ENCODE results near the gene SECISBP2L. TPM values are rescaled to one million over a fixed set of nuclear protein-coding genes. Genes with fewer than 3 reads are reported as not detected.

SECISBP2L gene
- total and polyA plus RNA-seq, 11 donors = 8.8 to 52.4 (median 36.8) TPM

GRCh38 chr15:49044766-49045606, 1.3 kb downstream of the SECISBP2L start:
- 4 to 7% (median 5%) methylated on average over 8 of the region's 8 CpGs for WGBS, 4 donors
- Histone ChIP-seq H3K9me3 (no peaks in the 10 kb centered on the region), H3K27ac (peak overlapping the region in 9 of 12 donors; percentile 88 to 93 (median 90)), H3K27me3 (no peaks in the 10 kb centered on the region), H3K4me3 (peak overlapping the region; percentile 57 to 99 (median 96)), H3K4me1 (peaks cover 3 to 48% (median 32%) of the 10 kb centered on the region in 12 donors), H3K36me3 (no peaks in the 10 kb centered on the region)
- no peak for ATAC-seq
- intact Hi-C loops (cut with DNase I) = loop anchor here in 7 of 10 donors (5.0 to 10.0 kb wide), 7 partner anchors 70 to 380 kb away; partner anchors contain the start of genes COPS2 (in 1 of the 7) and FGF7 (in 1 of the 7)
- no peak for TF ChIP-seq POLR2A (IDR thresholded peaks at IDR 0.05)
- no peak for TF ChIP-seq CTCF (IDR thresholded peaks at IDR 0.05)
- no peak for DNase-seq

GRCh38 chr15:49044002-49044401, 2.2 kb downstream of the SECISBP2L start:
- peaks cover 3 to 50% (median 34%) of the 10 kb centered on the region in 12 donors for H3K4me1 ChIP-seq
- ATAC-seq (no peak), DNase-seq (no peak)
- no peaks in the 10 kb centered on the region for H3K36me3 ChIP-seq
- no peak overlapping the region for H3K27ac ChIP-seq
- peak overlapping the region in 6 of 12 donors; percentile 74 to 99 (median 93) for H3K4me3 ChIP-seq
- 56 to 79% (median 73%) methylated on average over 3 of the region's 3 CpGs for WGBS, 4 donors
- no peaks in the 10 kb centered on the region for H3K9me3 ChIP-seq
- intact Hi-C loops (cut with DNase I) = loop anchor here in 4 of 10 donors (10.0 kb wide), 5 partner anchors 71 to 381 kb away; partner anchors contain the start of genes COPS2 (in 1 of the 4) and FGF7 (in 1 of the 4)
- no peak for TF ChIP-seq POLR2A (IDR thresholded peaks at IDR 0.05)
- no peak for TF ChIP-seq CTCF (IDR thresholded peaks at IDR 0.05)
- no peaks in the 10 kb centered on the region for H3K27me3 ChIP-seq

- no peaks in the 10 kb centered on the region for H3K27me3 ChIP-seq
- H3K36me3 ChIP-seq = peaks cover 0 to 4% (median 0%) of the 10 kb centered on the region in 9 donors
- DNase-seq (no peak), ATAC-seq (no peak)
- H3K4me1 ChIP-seq = peaks cover 3 to 68% (median 52%) of the 10 kb centered on the region in 12 donors
- no peak for TF ChIP-seq POLR2A (IDR thresholded peaks at IDR 0.05)
- no peak for TF ChIP-seq CTCF (IDR thresholded peaks at IDR 0.05)
- no peak overlapping the region for H3K4me3 ChIP-seq
- no peak overlapping the region for H3K27ac ChIP-seq
- intact Hi-C loops (cut with DNase I) = loop anchor here in 4 of 10 donors (10.0 kb wide), 5 partner anchors 73 to 383 kb away; partner anchors contain the start of genes COPS2 (in 1 of the 4) and FGF7 (in 1 of the 4)
- no peaks in the 10 kb centered on the region for H3K9me3 ChIP-seq
Measured at GRCh38 chr15:49042165-49042564, 4.1 kb downstream of the SECISBP2L start.

- peaks cover 3 to 75% (median 57%) of the 10 kb centered on the region in 12 donors for H3K4me1 ChIP-seq
- H3K27me3 ChIP-seq = no peaks in the 10 kb centered on the region
- intact Hi-C loops (cut with DNase I) = loop anchor here in 4 of 10 donors (10.0 kb wide), 5 partner anchors 73 to 383 kb away; partner anchors contain the start of genes COPS2 (in 1 of the 4) and FGF7 (in 1 of the 4)
- WGBS, 4 donors = 57 to 74% (median 65%) methylated on average over 5 of the region's 5 CpGs
- H3K27ac ChIP-seq = no peak overlapping the region
- H3K36me3 ChIP-seq = peaks cover 0 to 10% (median under 1%) of the 10 kb centered on the region in 9 donors
- H3K4me3 ChIP-seq = no peak overlapping the region
- DNase-seq (no peak), ATAC-seq (no peak)
- no peak for TF ChIP-seq CTCF (IDR thresholded peaks at IDR 0.05)
- TF ChIP-seq POLR2A (IDR thresholded peaks at IDR 0.05) = no peak
- H3K9me3 ChIP-seq = no peaks in the 10 kb centered on the region
Measured at GRCh38 chr15:49041426-49041825, 4.8 kb downstream of the SECISBP2L start.
